RWPE2 (cell line): Measurements from ENCODE around the gene GPR37L1.
A peak's percentile ranks its signal among the peaks of the same experiment; 100 is the strongest.

Experiments used
- ATAC-seq: fragments of 200-7000 bp; cut with Tn5 transposase; 3 replicates; pipeline ENCODE4 v1.9.1; 2021; ENCODE audit warnings: low read depth
- DNase-seq: peaks from one replicate; pipeline ENCODE4 v3.0.0-alpha.2; 2020; ENCODE audit warnings: low spot score
- H3K27ac ChIP-seq: fragments of 450-650 bp; 2 replicates; pipeline ENCODE4 v1.5.1; 2017; ENCODE audit warnings: mild to moderate bottlenecking; ENCODE audit not compliant: poor library complexity, severe bottlenecking
- H3K27me3 ChIP-seq: fragments of 250-450 bp; sonication (Bioruptor Pico); 2 replicates; pipeline ENCODE4 v1.5.1; 2021; ENCODE audit warnings: mild to moderate bottlenecking, moderate library complexity; ENCODE audit not compliant: insufficient read depth, poor library complexity, severe bottlenecking
- H3K36me3 ChIP-seq: fragments of 250-450 bp; sonication (Bioruptor Pico); 2 replicates; pipeline ENCODE4 v1.5.1; 2020; ENCODE audit warnings: low read depth, mild to moderate bottlenecking, moderate library complexity
- H3K4me1 ChIP-seq: fragments of 250-450 bp; sonication (Bioruptor Pico); 2 replicates; pipeline ENCODE4 v1.5.1; 2021; ENCODE audit warnings: mild to moderate bottlenecking, moderate library complexity; ENCODE audit not compliant: insufficient read depth, poor library complexity, severe bottlenecking
- H3K4me3 ChIP-seq: fragments of 250-450 bp; sonication (Bioruptor Pico); 2 replicates; pipeline ENCODE4 v1.5.1; 2021; ENCODE audit warnings: mild to moderate bottlenecking, moderate library complexity; ENCODE audit not compliant: severe bottlenecking
- H3K9me3 ChIP-seq: fragments of 250-450 bp; sonication (Bioruptor Pico); 2 replicates; pipeline ENCODE4 v1.5.1; 2021; ENCODE audit warnings: mild to moderate bottlenecking, moderate library complexity; ENCODE audit not compliant: severe bottlenecking
- CTCF ChIP-seq: fragments of 450-650 bp; IDR thresholded peaks from one replicate; pipeline ENCODE4 v1.5.1; 2017; ENCODE audit warnings: mild to moderate bottlenecking, moderate library complexity; ENCODE audit not compliant: poor library complexity, severe bottlenecking

GPR37L1 gene

GRCh38 chr1:202168861-202169260, 46.1 kb downstream of the GPR37L1 start:
- ATAC-seq = no peak
- Histone ChIP-seq H3K9me3 (no peaks in the 10 kb centered on the region), H3K36me3 (no peaks in the 10 kb centered on the region), H3K4me1 (no peaks in the 10 kb centered on the region), H3K27ac (no peak overlapping the region), H3K4me3 (no peak overlapping the region), H3K27me3 (no peaks in the 10 kb centered on the region)
- no peak for TF ChIP-seq CTCF
- no peak for DNase-seq

- no peak for DNase-seq
- H3K4me1 ChIP-seq = no peaks in the 10 kb centered on the region
Measured at GRCh38 chr1:202170726-202171125, 48.0 kb downstream of the GPR37L1 start.

GRCh38 chr1:202171292-202172014, 48.7 kb downstream of the GPR37L1 start:
- peak; percentile 42 for DNase-seq
- no peaks in the 10 kb centered on the region for H3K36me3 ChIP-seq
- H3K27ac ChIP-seq = no peak overlapping the region
- TF ChIP-seq CTCF = no peak
- no peaks in the 10 kb centered on the region for H3K4me1 ChIP-seq
- no peaks in the 10 kb centered on the region for H3K27me3 ChIP-seq
- no peaks in the 10 kb centered on the region for H3K9me3 ChIP-seq
- no peak; the same call in 2 of the 3 replicates for ATAC-seq
- no peak overlapping the region for H3K4me3 ChIP-seq

More at GRCh38 chr1:202170726-202171125, 48.0 kb downstream of the GPR37L1 start:
- Histone ChIP-seq H3K27ac (no peak overlapping the region), H3K4me3 (no peak overlapping the region), H3K36me3 (no peaks in the 10 kb centered on the region), H3K9me3 (no peaks in the 10 kb centered on the region), H3K27me3 (no peaks in the 10 kb centered on the region)
- TF ChIP-seq CTCF = no peak
- ATAC-seq = no peak

GRCh38 chr1:202172015-202172355, 49.3 kb downstream of the GPR37L1 start:
- peak; percentile 39 for DNase-seq
- Histone ChIP-seq H3K27me3 (no peaks in the 10 kb centered on the region), H3K4me3 (no peak overlapping the region), H3K4me1 (no peaks in the 10 kb centered on the region), H3K27ac (no peak overlapping the region), H3K36me3 (no peaks in the 10 kb centered on the region), H3K9me3 (no peaks in the 10 kb centered on the region)
- TF ChIP-seq CTCF = no peak
- ATAC-seq = no peak

GRCh38 chr1:202173993-202174392, 51.3 kb downstream of the GPR37L1 start:
- H3K36me3 ChIP-seq = no peaks in the 10 kb centered on the region
- ATAC-seq (no peak), DNase-seq (no peak)
- no peaks in the 10 kb centered on the region for H3K9me3 ChIP-seq
- no peak overlapping the region for H3K27ac ChIP-seq
- no peaks in the 10 kb centered on the region for H3K27me3 ChIP-seq
- no peaks in the 10 kb centered on the region for H3K4me1 ChIP-seq
- no peak for TF ChIP-seq CTCF
- no peak overlapping the region for H3K4me3 ChIP-seq
